Measurements from ENCODE around the gene ATG3. TPM values are rescaled to one million over a fixed set of nuclear protein-coding genes. Genes with fewer than 3 reads are reported as not detected.
"Not testable (repeated sequence)": the region's sequence is repeated elsewhere in the genome, so short reads cannot be mapped to it uniquely, and the experiment has no call there.

Gene ATG3
- total and polyA plus RNA-seq, 9 donors, result 24.6 to 35.6 (median 30.8) TPM

GRCh38 chr3:112503304-112503972, 58.3 kb downstream of the ATG3 start:
- H3K36me3 ChIP-seq (ENCODE audit: control insufficient read depth, insufficient read depth, low read length), result no peaks in the 10 kb centered on the region
- no peaks in the 10 kb centered on the region for H3K9me3 ChIP-seq (replicated peaks; ENCODE audit: control insufficient read depth, low read depth, low read length)
- no peak for DNase-seq
- H3K27me3 ChIP-seq (ENCODE audit: control insufficient read depth, insufficient read depth, low read length), result no peaks in the 10 kb centered on the region
- H3K27ac ChIP-seq (ENCODE audit: low read length), result no peak overlapping the region
- H3K4me1 ChIP-seq (ENCODE audit: control insufficient read depth, insufficient read depth, low read length), result no peaks in the 10 kb centered on the region
- H3K4me3 ChIP-seq (ENCODE audit: low read length), result no peak overlapping the region
- WGBS (ENCODE audit: insufficient coverage), result 86% methylated on average over 3 of the region's 4 CpGs

- no peaks in the 10 kb centered on the region for H3K4me1 ChIP-seq (ENCODE audit: control insufficient read depth, insufficient read depth, low read length)
- no peak for DNase-seq
- H3K9me3 ChIP-seq (replicated peaks; ENCODE audit: control insufficient read depth, low read depth, low read length), result no peaks in the 10 kb centered on the region
- no peak overlapping the region for H3K4me3 ChIP-seq (ENCODE audit: low read length)
- no CpG with 5 or more reads among the region's 2 CpGs for WGBS (ENCODE audit: insufficient coverage)
- H3K36me3 ChIP-seq (ENCODE audit: control insufficient read depth, insufficient read depth, low read length), result no peaks in the 10 kb centered on the region
- H3K27ac ChIP-seq (ENCODE audit: low read length), result no peak overlapping the region
- H3K27me3 ChIP-seq (ENCODE audit: control insufficient read depth, insufficient read depth, low read length), result no peaks in the 10 kb centered on the region
Observed at GRCh38 chr3:112500621-112501020, 61.1 kb downstream of the ATG3 start.

- WGBS (ENCODE audit: insufficient coverage), result 50% methylated on average over 1 of the region's 12 CpGs
- Histone ChIP-seq H3K27ac (ENCODE audit: low read length) (no peak within 1 kb of the TSS), H3K36me3 (ENCODE audit: control insufficient read depth, insufficient read depth, low read length) (no peaks in the 10 kb centered on the region), H3K4me1 (ENCODE audit: control insufficient read depth, insufficient read depth, low read length) (no peaks in the 10 kb centered on the region), H3K27me3 (ENCODE audit: control insufficient read depth, insufficient read depth, low read length) (no peaks in the 10 kb centered on the region), H3K4me3 (ENCODE audit: low read length) (no peak within 1 kb of the TSS), H3K9me3 (replicated peaks; ENCODE audit: control insufficient read depth, low read depth, low read length) (no peaks in the 10 kb centered on the region)
- no peak for DNase-seq
Observed at GRCh38 chr3:112498914-112499711, 62.6 kb downstream of the ATG3 start, which contains the start of gene BTLA. Gene BTLA, minus strand, starts transcription at chr3:112499472. Its CDS starts 114 bp downstream, at chr3:112499358.

- no peak for DNase-seq
- no peaks in the 10 kb centered on the region for H3K9me3 ChIP-seq (replicated peaks; ENCODE audit: control insufficient read depth, low read depth, low read length)
- no peaks in the 10 kb centered on the region for H3K36me3 ChIP-seq (ENCODE audit: control insufficient read depth, insufficient read depth, low read length)
- no peak overlapping the region for H3K4me3 ChIP-seq (ENCODE audit: low read length)
- H3K4me1 ChIP-seq (ENCODE audit: control insufficient read depth, insufficient read depth, low read length), result no peaks in the 10 kb centered on the region
- no peak overlapping the region for H3K27ac ChIP-seq (ENCODE audit: low read length)
- no peaks in the 10 kb centered on the region for H3K27me3 ChIP-seq (ENCODE audit: control insufficient read depth, insufficient read depth, low read length)
- WGBS (ENCODE audit: insufficient coverage), result 93% methylated on average over 4 of the region's 11 CpGs
Observed at GRCh38 chr3:112497897-112498548, 63.7 kb downstream of the ATG3 start.

DNA sequence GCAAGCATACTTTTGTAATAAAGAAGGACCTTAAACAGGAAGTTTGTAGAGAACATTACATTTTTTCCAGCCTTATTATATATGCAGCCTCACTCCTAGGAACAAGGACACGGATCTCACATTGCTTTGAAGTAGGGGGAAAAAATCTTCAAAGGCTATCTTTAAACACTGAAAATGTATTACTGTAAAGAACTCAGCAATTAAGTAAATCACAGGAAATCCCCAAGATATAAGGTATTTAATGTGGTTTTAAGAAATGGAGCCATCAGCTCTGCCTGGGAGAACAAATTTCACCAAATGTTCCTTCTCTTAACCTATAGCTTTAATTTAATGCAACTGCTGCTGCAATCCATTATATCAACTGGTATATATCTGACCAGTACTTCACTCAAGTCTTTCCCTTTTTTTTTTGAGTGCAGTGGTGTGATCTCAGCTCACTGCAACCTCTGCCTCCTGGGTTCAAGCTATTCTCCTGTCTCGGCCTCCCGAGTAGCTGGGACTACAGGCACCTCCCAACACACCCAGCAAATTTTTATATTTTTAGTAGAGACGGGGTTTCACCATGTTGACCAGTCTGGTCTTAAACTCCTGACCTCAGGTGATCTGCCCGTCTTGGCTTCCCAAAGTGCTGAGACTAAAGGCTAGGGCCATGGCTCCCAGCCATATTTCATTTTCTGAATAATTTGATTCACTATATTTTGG, 65.2 kb downstream of the ATG3 start:
- WGBS (ENCODE audit: insufficient coverage), result no CpG with 5 or more reads among the region's 5 CpGs

GRCh38 chr3:112494448-112494767, 67.4 kb downstream of the ATG3 start:
- H3K27ac ChIP-seq (ENCODE audit: low read length); H3K27me3 ChIP-seq (ENCODE audit: control insufficient read depth, insufficient read depth, low read length); DNase-seq; H3K36me3 ChIP-seq (ENCODE audit: control insufficient read depth, insufficient read depth, low read length); H3K4me3 ChIP-seq (ENCODE audit: low read length); H3K4me1 ChIP-seq (ENCODE audit: control insufficient read depth, insufficient read depth, low read length); H3K9me3 ChIP-seq (replicated peaks; ENCODE audit: control insufficient read depth, low read depth, low read length): not testable (repeated sequence)
- no CpG with 5 or more reads among the region's 3 CpGs for WGBS (ENCODE audit: insufficient coverage)

More for the DNA sequence above, 65.2 kb downstream of the ATG3 start:
- no peaks in the 10 kb centered on the region for H3K9me3 ChIP-seq (replicated peaks; ENCODE audit: control insufficient read depth, low read depth, low read length)
- H3K27me3 ChIP-seq (ENCODE audit: control insufficient read depth, insufficient read depth, low read length), result no peaks in the 10 kb centered on the region
- no peak overlapping the region for H3K27ac ChIP-seq (ENCODE audit: low read length)
- H3K4me3 ChIP-seq (ENCODE audit: low read length), result no peak overlapping the region
- H3K36me3 ChIP-seq (ENCODE audit: control insufficient read depth, insufficient read depth, low read length), result no peaks in the 10 kb centered on the region
- DNase-seq, result no peak
- H3K4me1 ChIP-seq (ENCODE audit: control insufficient read depth, insufficient read depth, low read length), result no peaks in the 10 kb centered on the region

GRCh38 chr3:112492124-112492523, 69.6 kb downstream of the ATG3 start:
- DNase-seq, result no peak
- Histone ChIP-seq H3K9me3 (replicated peaks; ENCODE audit: control insufficient read depth, low read depth, low read length) (no peaks in the 10 kb centered on the region), H3K36me3 (ENCODE audit: control insufficient read depth, insufficient read depth, low read length) (no peaks in the 10 kb centered on the region), H3K27ac (ENCODE audit: low read length) (no peak overlapping the region), H3K4me1 (ENCODE audit: control insufficient read depth, insufficient read depth, low read length) (no peaks in the 10 kb centered on the region), H3K4me3 (ENCODE audit: low read length) (no peak overlapping the region), H3K27me3 (ENCODE audit: control insufficient read depth, insufficient read depth, low read length) (no peaks in the 10 kb centered on the region)
- WGBS (ENCODE audit: insufficient coverage), result no CpG with 5 or more reads among the region's 1 CpG

- H3K9me3 ChIP-seq (replicated peaks; ENCODE audit: control insufficient read depth, low read depth, low read length), result no peaks in the 10 kb centered on the region
- no peaks in the 10 kb centered on the region for H3K36me3 ChIP-seq (ENCODE audit: control insufficient read depth, insufficient read depth, low read length)
- H3K4me3 ChIP-seq (ENCODE audit: low read length), result no peak overlapping the region
- no peak overlapping the region for H3K27ac ChIP-seq (ENCODE audit: low read length)
- no peak for DNase-seq
- H3K27me3 ChIP-seq (ENCODE audit: control insufficient read depth, insufficient read depth, low read length), result no peaks in the 10 kb centered on the region
- H3K4me1 ChIP-seq (ENCODE audit: control insufficient read depth, insufficient read depth, low read length), result no peaks in the 10 kb centered on the region
Observed at GRCh38 chr3:112491373-112491772, 70.4 kb downstream of the ATG3 start.

DNA sequence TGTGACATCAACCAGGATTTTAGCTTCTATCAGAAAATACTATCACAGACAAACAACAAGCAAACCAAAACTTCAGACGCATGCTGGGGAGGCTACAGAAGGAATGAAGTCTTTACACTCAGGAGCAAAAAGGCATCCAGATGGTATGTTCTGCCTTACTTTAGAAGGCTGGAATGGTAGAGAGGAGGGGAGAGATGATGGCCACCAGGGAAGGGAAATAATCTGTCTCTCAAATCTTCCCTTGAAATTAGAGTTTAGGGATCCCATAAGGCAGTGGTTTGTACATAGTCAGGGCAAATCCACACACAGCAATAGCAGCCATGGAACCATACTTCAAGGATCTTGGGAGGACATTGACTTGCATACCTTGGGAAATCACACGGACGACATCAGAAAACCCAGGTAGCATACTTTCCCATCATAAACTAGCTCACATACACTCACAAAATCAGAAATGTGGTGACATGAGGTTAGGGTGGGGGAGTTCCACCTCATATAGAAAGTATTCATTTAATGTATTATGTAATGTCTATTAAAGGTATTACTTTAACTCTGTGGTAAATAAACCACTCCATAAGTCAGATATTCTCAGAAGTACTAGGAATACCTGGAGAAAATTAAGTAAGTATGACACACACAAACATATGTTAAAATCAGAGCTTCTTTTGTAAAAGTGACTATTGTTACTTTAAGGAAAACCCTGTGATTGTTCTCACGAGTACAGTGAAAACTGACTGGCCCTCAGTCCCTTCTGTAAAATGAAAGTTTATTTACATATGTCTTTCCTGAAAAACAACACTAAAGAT, 71.9 kb downstream of the ATG3 start:
- WGBS (ENCODE audit: insufficient coverage), result no CpG with 5 or more reads among the region's 4 CpGs

More for the DNA sequence above, 71.9 kb downstream of the ATG3 start:
- Histone ChIP-seq H3K4me1 (ENCODE audit: control insufficient read depth, insufficient read depth, low read length) (no peaks in the 10 kb centered on the region), H3K27me3 (ENCODE audit: control insufficient read depth, insufficient read depth, low read length) (no peaks in the 10 kb centered on the region), H3K4me3 (ENCODE audit: low read length) (no peak overlapping the region), H3K9me3 (replicated peaks; ENCODE audit: control insufficient read depth, low read depth, low read length) (no peaks in the 10 kb centered on the region), H3K27ac (ENCODE audit: low read length) (no peak overlapping the region), H3K36me3 (ENCODE audit: control insufficient read depth, insufficient read depth, low read length) (no peaks in the 10 kb centered on the region)
- DNase-seq, result no peak

Measured in muscle of leg (tissue), 11 donors.